Endothelial cell of umbilical vein (primary cell): ENCODE data around the gene SPSB1.

Source experiments
- EZH2 ChIP-seq: IDR thresholded peaks from 2 replicates; pipeline ENCODE4 v1.6.1; 2012; ENCODE audit warnings: borderline replicate concordance, low read depth, mild to moderate bottlenecking, moderate library complexity, low read length, inconsistent platforms; ENCODE audit not compliant: severe bottlenecking
- GATA2 ChIP-seq: IDR thresholded peaks from 2 replicates; pipeline ENCODE4 v1.7.0; 2011; ENCODE audit warnings: low read depth, mild to moderate bottlenecking, moderate library complexity, mixed read lengths, low read length; ENCODE audit not compliant: insufficient read length, insufficient read depth
- MYC ChIP-seq: IDR thresholded peaks from one replicate; pipeline ENCODE4 v1.6.1; 2011; ENCODE audit warnings: mild to moderate bottlenecking, low read depth, low read length
- POLR2A ChIP-seq: IDR thresholded peaks from 2 replicates; pipeline ENCODE4 v1.6.1; 2012; ENCODE audit warnings: low read depth, mild to moderate bottlenecking, control low read depth, low read length
- POLR2AphosphoS5 ChIP-seq: IDR thresholded peaks from 2 replicates; pipeline ENCODE4 v1.6.1; 2012; ENCODE audit warnings: low read depth, mild to moderate bottlenecking, control low read depth, low read length, moderate library complexity; ENCODE audit not compliant: insufficient read depth
- TF ChIP-seq, protein P1 (sequence below), 2 donors: IDR thresholded peaks; 1 replicate in 1 of 2; 2 replicates in 1 of 2; pipeline ENCODE4 v1.5.1; 2011; ENCODE audit warnings: low read length in 2 of 2, mild to moderate bottlenecking in 2 of 2, moderate library complexity in 2 of 2, control low read depth in 1 of 2, inconsistent platforms in 1 of 2, low read depth in 1 of 2; ENCODE audit not compliant: insufficient read depth in 1 of 2; ENCODE audit errors: extremely low read depth in 1 of 2
- TF ChIP-seq, protein P2 (sequence below): IDR thresholded peaks from 2 replicates; pipeline ENCODE4 v1.6.1; 2011; ENCODE audit not compliant: insufficient read depth, insufficient read length

DNA sequence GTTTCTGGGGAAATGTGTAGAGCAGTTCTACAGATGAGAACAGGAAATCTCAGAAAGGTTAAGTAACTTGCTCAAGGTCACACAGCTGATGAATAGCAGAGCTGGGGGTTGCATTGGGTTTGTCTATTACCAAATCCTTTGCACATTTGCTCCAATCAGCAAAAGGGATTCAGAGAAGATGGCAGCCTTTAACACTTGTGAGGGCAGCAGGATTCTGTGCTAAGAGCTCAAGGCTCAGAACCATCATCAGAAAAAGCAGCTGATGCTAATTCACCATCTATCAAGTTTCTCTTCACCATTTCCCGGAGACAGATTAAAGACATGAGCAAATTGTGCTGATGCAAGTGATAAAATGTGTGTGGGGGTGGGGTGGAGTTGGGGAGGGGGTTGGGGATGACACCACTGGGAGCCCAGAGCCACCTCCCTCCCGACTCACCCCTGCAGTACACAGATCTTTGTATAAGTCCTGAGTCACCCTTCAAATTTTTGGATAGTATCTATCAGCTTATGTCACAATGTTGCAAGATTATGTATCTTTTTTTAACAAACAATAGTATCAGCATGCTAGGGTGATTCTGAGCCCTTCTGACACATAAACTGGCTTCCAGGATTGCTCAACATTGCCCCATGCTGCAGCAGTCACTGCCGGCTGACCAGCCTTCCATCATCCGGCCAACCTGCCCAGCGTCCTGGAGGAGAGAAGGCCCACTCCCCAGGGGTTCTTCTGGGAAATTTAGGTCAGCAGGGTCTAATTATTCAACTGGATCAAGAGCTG, 2.8 kb upstream of the SPSB1 start:
- no peak for TF ChIP-seq EZH2
- TF ChIP-seq, protein P1, sequence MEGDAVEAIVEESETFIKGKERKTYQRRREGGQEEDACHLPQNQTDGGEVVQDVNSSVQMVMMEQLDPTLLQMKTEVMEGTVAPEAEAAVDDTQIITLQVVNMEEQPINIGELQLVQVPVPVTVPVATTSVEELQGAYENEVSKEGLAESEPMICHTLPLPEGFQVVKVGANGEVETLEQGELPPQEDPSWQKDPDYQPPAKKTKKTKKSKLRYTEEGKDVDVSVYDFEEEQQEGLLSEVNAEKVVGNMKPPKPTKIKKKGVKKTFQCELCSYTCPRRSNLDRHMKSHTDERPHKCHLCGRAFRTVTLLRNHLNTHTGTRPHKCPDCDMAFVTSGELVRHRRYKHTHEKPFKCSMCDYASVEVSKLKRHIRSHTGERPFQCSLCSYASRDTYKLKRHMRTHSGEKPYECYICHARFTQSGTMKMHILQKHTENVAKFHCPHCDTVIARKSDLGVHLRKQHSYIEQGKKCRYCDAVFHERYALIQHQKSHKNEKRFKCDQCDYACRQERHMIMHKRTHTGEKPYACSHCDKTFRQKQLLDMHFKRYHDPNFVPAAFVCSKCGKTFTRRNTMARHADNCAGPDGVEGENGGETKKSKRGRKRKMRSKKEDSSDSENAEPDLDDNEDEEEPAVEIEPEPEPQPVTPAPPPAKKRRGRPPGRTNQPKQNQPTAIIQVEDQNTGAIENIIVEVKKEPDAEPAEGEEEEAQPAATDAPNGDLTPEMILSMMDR (IDR thresholded peaks at IDR 0.05; ENCODE audit: extremely low read depth in 1 of 2, insufficient read depth in 1 of 2, low read depth in 1 of 2, low read length in 2 of 2) = no peak
- TF ChIP-seq, protein P2, sequence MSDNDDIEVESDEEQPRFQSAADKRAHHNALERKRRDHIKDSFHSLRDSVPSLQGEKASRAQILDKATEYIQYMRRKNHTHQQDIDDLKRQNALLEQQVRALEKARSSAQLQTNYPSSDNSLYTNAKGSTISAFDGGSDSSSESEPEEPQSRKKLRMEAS = no peak
- TF ChIP-seq POLR2A = no peak
- no peak for TF ChIP-seq MYC
- TF ChIP-seq POLR2AphosphoS5 = no peak
- TF ChIP-seq GATA2 = no peak
